Measurements from ENCODE around the gene RNU6-8.

DNA sequence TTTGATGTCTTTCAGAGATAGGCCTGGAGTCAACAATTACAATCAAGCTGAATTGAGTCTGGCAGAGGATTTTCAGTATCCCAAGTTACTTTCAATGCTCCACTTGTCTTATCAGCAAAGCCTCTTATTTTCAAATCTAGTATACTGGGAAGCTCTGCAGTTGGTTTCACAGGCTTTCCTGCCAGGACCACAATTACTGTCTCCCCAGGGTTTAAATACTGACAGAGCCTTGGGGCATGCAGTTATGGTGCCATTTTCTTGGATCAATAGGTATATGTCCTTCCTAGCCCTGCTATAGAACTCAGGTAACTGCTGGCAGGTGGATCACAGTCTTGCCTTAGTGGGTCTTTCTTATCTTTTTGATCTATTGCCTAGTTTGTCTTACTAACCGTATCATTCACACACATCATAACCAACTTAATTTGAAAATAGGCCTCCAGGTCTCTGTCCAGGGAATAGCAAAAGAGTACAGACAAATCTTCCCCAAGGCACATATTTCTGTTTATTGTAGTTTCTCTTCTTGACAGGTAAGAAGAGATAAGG lies 22.4 kb upstream of the RNU6-8 start:
- no peak for TF ChIP-seq CTCF (IDR thresholded peaks at IDR 0.05; ENCODE audit: low read length)
- no peak for TF ChIP-seq EZH2 (IDR thresholded peaks at IDR 0.05; ENCODE audit: borderline replicate concordance, low read length)

Measured in OCI-LY1 (cell line).